Liver (tissue), 9 donors: ENCODE data around the gene ARHGEF33. TPM values are rescaled to one million over a fixed set of nuclear protein-coding genes. Genes with fewer than 3 reads are reported as not detected.

Experiments used
- DNase-seq: peaks from one replicate; pipeline ENCODE4 v3.0.0-alpha.2; 2017; ENCODE audit warnings: low spot score
- H3K27ac ChIP-seq, 2 donors: one replicate each; pipeline ENCODE4 v1.7.0; 2013; ENCODE audit warnings: inconsistent platforms in 2 of 2, low read length in 2 of 2, control low read depth in 1 of 2, low read depth in 1 of 2, mild to moderate bottlenecking in 1 of 2
- H3K27me3 ChIP-seq, 4 donors: one replicate each; pipeline versions ENCODE4 v1.6.1 to v1.7.0; 2013; ENCODE audit warnings: low read length in 3 of 4, inconsistent platforms in 1 of 4, mild to moderate bottlenecking in 1 of 4, moderate library complexity in 1 of 4; ENCODE audit not compliant: control insufficient read depth in 4 of 4, insufficient read depth in 4 of 4
- H3K36me3 ChIP-seq, 4 donors: one replicate each; pipeline versions ENCODE4 v1.6.1 to v1.7.0; 2013; ENCODE audit warnings: low read length in 3 of 4, mild to moderate bottlenecking in 3 of 4, low read depth in 1 of 4, moderate library complexity in 1 of 4; ENCODE audit not compliant: control insufficient read depth in 4 of 4, insufficient read depth in 3 of 4
- H3K4me1 ChIP-seq, 4 donors: one replicate each; pipeline versions ENCODE4 v1.6.1 to v1.7.0; 2013; ENCODE audit warnings: low read length in 3 of 4, mild to moderate bottlenecking in 3 of 4, moderate library complexity in 1 of 4; ENCODE audit not compliant: control insufficient read depth in 4 of 4, insufficient read depth in 4 of 4
- H3K4me3 ChIP-seq, 3 donors: one replicate each; pipeline versions ENCODE4 v1.6.1 to v1.7.0; 2013; ENCODE audit warnings: low read length in 3 of 3, control low read depth in 1 of 3, low read depth in 1 of 3, mild to moderate bottlenecking in 1 of 3
- H3K9ac ChIP-seq, 2 donors: one replicate each; pipeline ENCODE4 v1.7.0; 2013; ENCODE audit warnings: low read length in 2 of 2, mild to moderate bottlenecking in 2 of 2, moderate library complexity in 2 of 2, control low read depth in 1 of 2, low read depth in 1 of 2
- H3K9me3 ChIP-seq, 4 donors: one replicate each; pipeline versions ENCODE4 v1.6.1 to v1.7.0; 2013; ENCODE audit warnings: low read length in 3 of 4; ENCODE audit not compliant: control insufficient read depth in 4 of 4
- EGR1 ChIP-seq, 2 donors: IDR thresholded peaks; 2 replicates each; pipeline ENCODE4 v1.6.1; 2016 to 2018; ENCODE audit warnings: antibody characterized with exemption in 2 of 2, low read depth in 2 of 2
- FOXA1 ChIP-seq: IDR thresholded peaks from 2 replicates; pipeline ENCODE4 v1.6.1; 2016; ENCODE audit warnings: antibody characterized with exemption
- FOXA2 ChIP-seq: IDR thresholded peaks from 2 replicates; pipeline ENCODE4 v1.6.1; 2016; ENCODE audit warnings: antibody characterized with exemption
- GABPA ChIP-seq, 2 donors: IDR thresholded peaks in 1 of 2; conservative IDR thresholded peaks in 1 of 2; 2 replicates each; pipeline ENCODE4 v1.6.1; 2016; ENCODE audit warnings: antibody characterized with exemption in 2 of 2, mild to moderate bottlenecking in 1 of 2, moderate library complexity in 1 of 2
- HNF4A ChIP-seq, 2 donors: conservative IDR thresholded peaks; 2 replicates each; pipeline ENCODE4 v1.6.1; 2016; ENCODE audit warnings: antibody characterized with exemption in 2 of 2, mild to moderate bottlenecking in 2 of 2
- HNF4G ChIP-seq: IDR thresholded peaks from 2 replicates; pipeline ENCODE4 v1.6.1; 2016; ENCODE audit warnings: antibody characterized with exemption
- JUND ChIP-seq, 2 donors: IDR thresholded peaks; 2 replicates each; pipeline ENCODE4 v1.6.1; 2016; ENCODE audit warnings: antibody characterized with exemption in 2 of 2
- NR2F2 ChIP-seq: IDR thresholded peaks from 2 replicates; pipeline ENCODE4 v1.6.1; 2016; ENCODE audit warnings: antibody characterized with exemption
- RAD21 ChIP-seq, 2 donors: IDR thresholded peaks; 2 replicates each; pipeline ENCODE4 v1.6.1; 2016; ENCODE audit warnings: antibody characterized with exemption in 2 of 2, mild to moderate bottlenecking in 2 of 2
- RXRA ChIP-seq, 2 donors: IDR thresholded peaks; 2 replicates each; pipeline ENCODE4 v1.6.1; 2017 to 2018; ENCODE audit warnings: antibody characterized with exemption in 2 of 2, mild to moderate bottlenecking in 1 of 2
- SP1 ChIP-seq: IDR thresholded peaks from 2 replicates; pipeline ENCODE4 v1.6.1; 2018; ENCODE audit warnings: antibody characterized with exemption, mild to moderate bottlenecking
- TAF1 ChIP-seq: conservative IDR thresholded peaks from 2 replicates; pipeline ENCODE4 v1.6.1; 2016; ENCODE audit warnings: antibody characterized with exemption, mild to moderate bottlenecking
- YY1 ChIP-seq: IDR thresholded peaks from 2 replicates; pipeline ENCODE4 v1.6.1; 2016; ENCODE audit warnings: antibody characterized with exemption, mild to moderate bottlenecking
- WGBS: extraction: QIAGEN DNeasy Blood & Tissue Kit; methylation state at CpG from one replicate; pipeline ENCODE4 v1.1.7; 2013; 5-methylcytosine and 5-hydroxymethylcytosine counted together
- polyA plus RNA-seq, 2 donors: library from polyadenylated mRNA; stranded (reverse) in 1 of 2; unstranded in 1 of 2; fragments of 200-250 nt in 1 of 2; fragments of >200 nt in 1 of 2; fragmentation: Nextera tagmentation in 1 of 2; extraction: Ambion mirVana in 1 of 2; gene quantifications; one replicate each; pipeline versions ENCODE4 v1.2.1 to v1.2.3, GENCODE V29; 2013 to 2015
- total RNA-seq, 2 donors: library from RNA; depleted of rRNA; stranded (reverse); fragments of >200 nt; gene quantifications; one replicate each; pipeline ENCODE4 v1.2.3, GENCODE V29; 2014
- TF ChIP-seq, protein P1 (sequence below): IDR thresholded peaks from 2 replicates; pipeline ENCODE4 v1.6.1; 2016; ENCODE audit warnings: antibody characterized with exemption, mild to moderate bottlenecking
- TF ChIP-seq, protein P2 (sequence below): IDR thresholded peaks from 2 replicates; pipeline ENCODE4 v1.6.1; 2016; ENCODE audit warnings: antibody characterized with exemption
- TF ChIP-seq, protein P3 (sequence below): IDR thresholded peaks from 2 replicates; pipeline ENCODE4 v1.6.1; 2016; ENCODE audit warnings: antibody characterized with exemption
- TF ChIP-seq, protein P4 (sequence below): fragments of 150-350 bp; IDR thresholded peaks from 2 replicates; pipeline ENCODE4 v1.5.1; 2017; ENCODE audit warnings: improper control_type of control experiment, low read depth, low read length; ENCODE audit not compliant: missing input control
- TF ChIP-seq, protein P5 (sequence below): IDR thresholded peaks from 2 replicates; pipeline ENCODE4 v1.6.1; 2016; ENCODE audit warnings: antibody characterized with exemption
- donor health status: healthy.
- donor health status: healthy.
- donor health status: healthy.
- donor health status: healthy.
- donor health status: healthy.

ARHGEF33 gene
- under 1 TPM; 0.05 to 0.33 TPM for total RNA-seq
- polyA plus RNA-seq = under 1 TPM in 1 of 2 donors, not detected in 1; 0.08 TPM

DNA sequence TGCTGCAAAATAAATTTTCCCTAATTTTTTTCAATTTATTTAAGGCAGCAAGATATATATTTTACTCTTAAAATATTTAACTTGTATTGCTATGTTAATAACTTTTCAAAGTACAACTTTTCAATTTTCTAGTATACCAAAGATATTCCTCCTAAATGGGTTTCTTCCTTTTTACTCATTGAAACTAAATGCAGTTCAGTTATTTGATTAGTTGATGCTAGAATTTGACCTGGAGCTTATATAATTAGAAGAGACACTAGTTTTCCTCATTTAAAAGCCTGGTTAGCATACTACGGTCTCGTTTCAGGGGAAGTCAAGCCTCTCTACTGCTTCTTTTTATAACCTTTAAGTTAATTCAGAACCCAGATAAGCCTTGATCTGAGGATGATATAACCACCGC, at the start of gene ARHGEF33:
TSS of gene ARHGEF33 (plus strand) at position 301 of the 400 bp plus-strand sequence. CDS start 29,573 bp downstream, outside the sequence.
- 89% methylated on average over 3 of the region's 3 CpGs for WGBS
- no peaks in the 10 kb centered on the region for H3K27me3 ChIP-seq
- H3K36me3 ChIP-seq = no peaks in the 10 kb centered on the region
- H3K27ac ChIP-seq = no peak within 1 kb of the TSS
- H3K9me3 ChIP-seq = no peaks in the 10 kb centered on the region
- H3K4me1 ChIP-seq = no peaks in the 10 kb centered on the region
- no peak within 1 kb of the TSS for H3K9ac ChIP-seq
- DNase-seq = no peak
- TF ChIP-seq, protein P1, sequence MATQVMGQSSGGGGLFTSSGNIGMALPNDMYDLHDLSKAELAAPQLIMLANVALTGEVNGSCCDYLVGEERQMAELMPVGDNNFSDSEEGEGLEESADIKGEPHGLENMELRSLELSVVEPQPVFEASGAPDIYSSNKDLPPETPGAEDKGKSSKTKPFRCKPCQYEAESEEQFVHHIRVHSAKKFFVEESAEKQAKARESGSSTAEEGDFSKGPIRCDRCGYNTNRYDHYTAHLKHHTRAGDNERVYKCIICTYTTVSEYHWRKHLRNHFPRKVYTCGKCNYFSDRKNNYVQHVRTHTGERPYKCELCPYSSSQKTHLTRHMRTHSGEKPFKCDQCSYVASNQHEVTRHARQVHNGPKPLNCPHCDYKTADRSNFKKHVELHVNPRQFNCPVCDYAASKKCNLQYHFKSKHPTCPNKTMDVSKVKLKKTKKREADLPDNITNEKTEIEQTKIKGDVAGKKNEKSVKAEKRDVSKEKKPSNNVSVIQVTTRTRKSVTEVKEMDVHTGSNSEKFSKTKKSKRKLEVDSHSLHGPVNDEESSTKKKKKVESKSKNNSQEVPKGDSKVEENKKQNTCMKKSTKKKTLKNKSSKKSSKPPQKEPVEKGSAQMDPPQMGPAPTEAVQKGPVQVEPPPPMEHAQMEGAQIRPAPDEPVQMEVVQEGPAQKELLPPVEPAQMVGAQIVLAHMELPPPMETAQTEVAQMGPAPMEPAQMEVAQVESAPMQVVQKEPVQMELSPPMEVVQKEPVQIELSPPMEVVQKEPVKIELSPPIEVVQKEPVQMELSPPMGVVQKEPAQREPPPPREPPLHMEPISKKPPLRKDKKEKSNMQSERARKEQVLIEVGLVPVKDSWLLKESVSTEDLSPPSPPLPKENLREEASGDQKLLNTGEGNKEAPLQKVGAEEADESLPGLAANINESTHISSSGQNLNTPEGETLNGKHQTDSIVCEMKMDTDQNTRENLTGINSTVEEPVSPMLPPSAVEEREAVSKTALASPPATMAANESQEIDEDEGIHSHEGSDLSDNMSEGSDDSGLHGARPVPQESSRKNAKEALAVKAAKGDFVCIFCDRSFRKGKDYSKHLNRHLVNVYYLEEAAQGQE = no peak
- TF ChIP-seq, protein P2, sequence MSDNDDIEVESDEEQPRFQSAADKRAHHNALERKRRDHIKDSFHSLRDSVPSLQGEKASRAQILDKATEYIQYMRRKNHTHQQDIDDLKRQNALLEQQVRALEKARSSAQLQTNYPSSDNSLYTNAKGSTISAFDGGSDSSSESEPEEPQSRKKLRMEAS = no peak
- no peak for TF ChIP-seq EGR1 (IDR thresholded peaks at IDR 0.05; ENCODE audit: low read depth in 2 of 2)
- no peak for TF ChIP-seq HNF4G
- no peak for TF ChIP-seq YY1
- TF ChIP-seq RAD21 (IDR thresholded peaks at IDR 0.05) = no peak
- TF ChIP-seq, protein P3, sequence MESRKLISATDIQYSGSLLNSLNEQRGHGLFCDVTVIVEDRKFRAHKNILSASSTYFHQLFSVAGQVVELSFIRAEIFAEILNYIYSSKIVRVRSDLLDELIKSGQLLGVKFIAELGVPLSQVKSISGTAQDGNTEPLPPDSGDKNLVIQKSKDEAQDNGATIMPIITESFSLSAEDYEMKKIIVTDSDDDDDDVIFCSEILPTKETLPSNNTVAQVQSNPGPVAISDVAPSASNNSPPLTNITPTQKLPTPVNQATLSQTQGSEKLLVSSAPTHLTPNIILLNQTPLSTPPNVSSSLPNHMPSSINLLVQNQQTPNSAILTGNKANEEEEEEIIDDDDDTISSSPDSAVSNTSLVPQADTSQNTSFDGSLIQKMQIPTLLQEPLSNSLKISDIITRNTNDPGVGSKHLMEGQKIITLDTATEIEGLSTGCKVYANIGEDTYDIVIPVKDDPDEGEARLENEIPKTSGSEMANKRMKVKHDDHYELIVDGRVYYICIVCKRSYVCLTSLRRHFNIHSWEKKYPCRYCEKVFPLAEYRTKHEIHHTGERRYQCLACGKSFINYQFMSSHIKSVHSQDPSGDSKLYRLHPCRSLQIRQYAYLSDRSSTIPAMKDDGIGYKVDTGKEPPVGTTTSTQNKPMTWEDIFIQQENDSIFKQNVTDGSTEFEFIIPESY = no peak
- no peak for TF ChIP-seq NR2F2
- no peak for TF ChIP-seq RXRA (IDR thresholded peaks at IDR 0.05)
- TF ChIP-seq, protein P4, sequence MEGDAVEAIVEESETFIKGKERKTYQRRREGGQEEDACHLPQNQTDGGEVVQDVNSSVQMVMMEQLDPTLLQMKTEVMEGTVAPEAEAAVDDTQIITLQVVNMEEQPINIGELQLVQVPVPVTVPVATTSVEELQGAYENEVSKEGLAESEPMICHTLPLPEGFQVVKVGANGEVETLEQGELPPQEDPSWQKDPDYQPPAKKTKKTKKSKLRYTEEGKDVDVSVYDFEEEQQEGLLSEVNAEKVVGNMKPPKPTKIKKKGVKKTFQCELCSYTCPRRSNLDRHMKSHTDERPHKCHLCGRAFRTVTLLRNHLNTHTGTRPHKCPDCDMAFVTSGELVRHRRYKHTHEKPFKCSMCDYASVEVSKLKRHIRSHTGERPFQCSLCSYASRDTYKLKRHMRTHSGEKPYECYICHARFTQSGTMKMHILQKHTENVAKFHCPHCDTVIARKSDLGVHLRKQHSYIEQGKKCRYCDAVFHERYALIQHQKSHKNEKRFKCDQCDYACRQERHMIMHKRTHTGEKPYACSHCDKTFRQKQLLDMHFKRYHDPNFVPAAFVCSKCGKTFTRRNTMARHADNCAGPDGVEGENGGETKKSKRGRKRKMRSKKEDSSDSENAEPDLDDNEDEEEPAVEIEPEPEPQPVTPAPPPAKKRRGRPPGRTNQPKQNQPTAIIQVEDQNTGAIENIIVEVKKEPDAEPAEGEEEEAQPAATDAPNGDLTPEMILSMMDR = no peak
- TF ChIP-seq FOXA1 = no peak
- TF ChIP-seq JUND (IDR thresholded peaks at IDR 0.05) = no peak
- TF ChIP-seq GABPA (IDR thresholded peaks at IDR 0.05 in 1 of 2, conservative IDR thresholded peaks at IDR 0.05 in 1 of 2) = no peak
- TF ChIP-seq HNF4A (conservative IDR thresholded peaks at IDR 0.05) = no peak
- no peak for TF ChIP-seq SP1
- TF ChIP-seq, protein P5, sequence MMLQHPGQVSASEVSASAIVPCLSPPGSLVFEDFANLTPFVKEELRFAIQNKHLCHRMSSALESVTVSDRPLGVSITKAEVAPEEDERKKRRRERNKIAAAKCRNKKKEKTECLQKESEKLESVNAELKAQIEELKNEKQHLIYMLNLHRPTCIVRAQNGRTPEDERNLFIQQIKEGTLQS = no peak
- TF ChIP-seq FOXA2 = no peak
- no peak for TF ChIP-seq TAF1
- no peak within 1 kb of the TSS for H3K4me3 ChIP-seq
